Neural progenitor cell (in vitro differentiated cells): ENCODE results near the gene MINDY4. TPM values are rescaled to one million over a fixed set of nuclear protein-coding genes. Genes with fewer than 3 reads are reported as not detected.

Experiments
- DNase-seq: peaks from one replicate; pipeline ENCODE4 v3.0.0-alpha.2; 2016; ENCODE audit warnings: low spot score
- H2AFZ ChIP-seq: fragments of 200-600 bp; sonication (generic); replicated peaks from 2 replicates; pipeline ENCODE4 v1.6.1; 2016; ENCODE audit warnings: antibody characterized with exemption
- H3F3A ChIP-seq: fragments of 200-600 bp; sonication (generic); 2 replicates; pipeline ENCODE4 v1.6.1; 2016; ENCODE audit warnings: antibody characterized with exemption, low read depth
- H3K27ac ChIP-seq: fragments of 200-600 bp; sonication (generic); 2 replicates; pipeline ENCODE4 v1.5.1; 2016; ENCODE audit warnings: mild to moderate bottlenecking
- H3K27me3 ChIP-seq: fragments of 200-600 bp; sonication (generic); 2 replicates; pipeline ENCODE4 v1.6.1; 2016; ENCODE audit warnings: mild to moderate bottlenecking, moderate library complexity
- H3K36me3 ChIP-seq: fragments of 200-600 bp; sonication (generic); 2 replicates; pipeline ENCODE4 v1.5.1; 2016
- H3K4me1 ChIP-seq: fragments of 200-600 bp; sonication (generic); 2 replicates; pipeline ENCODE4 v1.6.1; 2016; ENCODE audit warnings: mixed run types
- H3K4me2 ChIP-seq: fragments of 200-600 bp; sonication (generic); 2 replicates; pipeline ENCODE4 v1.6.1; 2016
- H3K4me3 ChIP-seq: fragments of 200-600 bp; sonication (generic); 2 replicates; pipeline ENCODE4 v1.5.1; 2016
- H3K79me2 ChIP-seq: fragments of 200-600 bp; sonication (generic); 2 replicates; pipeline ENCODE4 v1.6.1; 2016; ENCODE audit warnings: low read depth
- H3K9ac ChIP-seq: fragments of 200-600 bp; sonication (generic); 2 replicates; pipeline ENCODE4 v1.6.1; 2016
- H3K9me3 ChIP-seq: fragments of 200-600 bp; sonication (generic); 2 replicates; pipeline ENCODE4 v1.5.1; 2016; ENCODE audit warnings: low read depth
- H4K20me1 ChIP-seq: fragments of 200-600 bp; sonication (generic); 2 replicates; pipeline ENCODE4 v1.6.1; 2016; ENCODE audit warnings: low read depth
- H3K27ac Mint-ChIP-seq: 3 replicates; pipeline ENCODE4 v1.8.0; 2021; ENCODE audit warnings: mixed read lengths
- H3K27me3 Mint-ChIP-seq: 2 replicates; pipeline ENCODE4 v1.8.0; 2022; ENCODE audit warnings: low read depth, mild to moderate bottlenecking, inconsistent platforms, moderate library complexity, mixed read lengths; ENCODE audit not compliant: insufficient read depth
- H3K36me3 Mint-ChIP-seq: 3 replicates; pipeline ENCODE4 v1.8.0; 2021; ENCODE audit warnings: mixed read lengths
- H3K4me1 Mint-ChIP-seq: 3 replicates; pipeline ENCODE4 v1.8.0; 2021; ENCODE audit warnings: mixed read lengths
- H3K4me3 Mint-ChIP-seq: 3 replicates; pipeline ENCODE4 v1.8.0; 2021; ENCODE audit warnings: mild to moderate bottlenecking, moderate library complexity, mixed read lengths
- H3K9me3 Mint-ChIP-seq: 3 replicates; pipeline ENCODE4 v1.8.0; 2020; ENCODE audit warnings: mixed read lengths
- EZH2 ChIP-seq: fragments of 200-600 bp; sonication (generic); IDR thresholded peaks from 2 replicates; pipeline ENCODE4 v1.6.1; 2017; ENCODE audit warnings: antibody characterized with exemption, mild to moderate bottlenecking, moderate library complexity
- EZH2phosphoT487 ChIP-seq: fragments of 200-600 bp; sonication (generic); IDR thresholded peaks from 2 replicates; pipeline ENCODE4 v1.6.1; 2017; ENCODE audit warnings: antibody characterized with exemption
- total RNA-seq: library from RNA; depleted of rRNA; stranded (reverse); fragments of >200 nt; gene quantifications from 2 replicates; pipeline ENCODE4 v1.2.3, GENCODE V29; 2015; ENCODE audit warnings: low replicate concordance
- TF ChIP-seq, protein P1 (sequence below): fragments of 200-600 bp; sonication (generic); IDR thresholded peaks from 2 replicates; pipeline ENCODE4 v1.5.1; 2017; ENCODE audit warnings: antibody characterized with exemption, mild to moderate bottlenecking

Gene MINDY4
- total RNA-seq, 1 donor from 2014 or later: 5.9 TPM

DNA sequence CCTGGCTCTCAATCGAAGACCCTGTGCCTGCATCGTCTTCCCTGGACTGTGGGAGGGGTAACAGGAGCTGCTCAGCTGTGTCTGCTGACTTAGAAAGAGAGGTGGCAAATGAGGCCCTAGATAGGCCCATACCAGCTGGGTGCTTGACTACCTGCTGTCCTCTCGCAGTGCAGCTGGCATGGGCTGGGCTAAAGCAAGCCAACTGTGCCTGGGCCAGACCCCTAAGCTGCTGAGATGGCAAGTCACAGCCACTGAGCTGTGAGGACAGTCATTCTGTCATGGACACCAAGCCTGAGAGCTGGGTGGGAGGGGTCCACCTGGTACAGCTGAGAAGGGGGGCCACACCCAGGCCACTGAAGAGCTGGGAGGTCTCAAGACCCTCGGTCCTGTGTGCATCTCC lies 94.6 kb downstream of the MINDY4 start:
- no peak overlapping the region for H3K27ac Mint-ChIP-seq
- Histone ChIP-seq H3F3A (no peaks in the 10 kb centered on the region), H2AFZ (no peak overlapping the region), H3K4me3 (no peak overlapping the region), H3K79me2 (no peaks in the 10 kb centered on the region), H3K9me3 (no peaks in the 10 kb centered on the region), H3K27me3 (no peaks in the 10 kb centered on the region), H3K4me1 (peaks cover 11% of the 10 kb centered on the region), H3K4me2 (no peak overlapping the region), H3K27ac (no peak overlapping the region), H3K9ac (no peak overlapping the region), H4K20me1 (no peaks in the 10 kb centered on the region), H3K36me3 (no peaks in the 10 kb centered on the region)
- no peak for DNase-seq
- H3K9me3 Mint-ChIP-seq: no peaks in the 10 kb centered on the region
- H3K27me3 Mint-ChIP-seq: peaks cover 5% of the 10 kb centered on the region
- H3K4me1 Mint-ChIP-seq: peaks cover 17% of the 10 kb centered on the region
- no peaks in the 10 kb centered on the region for H3K36me3 Mint-ChIP-seq
- no peak overlapping the region for H3K4me3 Mint-ChIP-seq
- TF ChIP-seq EZH2phosphoT487 (no peak), EZH2 (no peak)
- TF ChIP-seq, protein P1, sequence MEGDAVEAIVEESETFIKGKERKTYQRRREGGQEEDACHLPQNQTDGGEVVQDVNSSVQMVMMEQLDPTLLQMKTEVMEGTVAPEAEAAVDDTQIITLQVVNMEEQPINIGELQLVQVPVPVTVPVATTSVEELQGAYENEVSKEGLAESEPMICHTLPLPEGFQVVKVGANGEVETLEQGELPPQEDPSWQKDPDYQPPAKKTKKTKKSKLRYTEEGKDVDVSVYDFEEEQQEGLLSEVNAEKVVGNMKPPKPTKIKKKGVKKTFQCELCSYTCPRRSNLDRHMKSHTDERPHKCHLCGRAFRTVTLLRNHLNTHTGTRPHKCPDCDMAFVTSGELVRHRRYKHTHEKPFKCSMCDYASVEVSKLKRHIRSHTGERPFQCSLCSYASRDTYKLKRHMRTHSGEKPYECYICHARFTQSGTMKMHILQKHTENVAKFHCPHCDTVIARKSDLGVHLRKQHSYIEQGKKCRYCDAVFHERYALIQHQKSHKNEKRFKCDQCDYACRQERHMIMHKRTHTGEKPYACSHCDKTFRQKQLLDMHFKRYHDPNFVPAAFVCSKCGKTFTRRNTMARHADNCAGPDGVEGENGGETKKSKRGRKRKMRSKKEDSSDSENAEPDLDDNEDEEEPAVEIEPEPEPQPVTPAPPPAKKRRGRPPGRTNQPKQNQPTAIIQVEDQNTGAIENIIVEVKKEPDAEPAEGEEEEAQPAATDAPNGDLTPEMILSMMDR: no peak

DNA sequence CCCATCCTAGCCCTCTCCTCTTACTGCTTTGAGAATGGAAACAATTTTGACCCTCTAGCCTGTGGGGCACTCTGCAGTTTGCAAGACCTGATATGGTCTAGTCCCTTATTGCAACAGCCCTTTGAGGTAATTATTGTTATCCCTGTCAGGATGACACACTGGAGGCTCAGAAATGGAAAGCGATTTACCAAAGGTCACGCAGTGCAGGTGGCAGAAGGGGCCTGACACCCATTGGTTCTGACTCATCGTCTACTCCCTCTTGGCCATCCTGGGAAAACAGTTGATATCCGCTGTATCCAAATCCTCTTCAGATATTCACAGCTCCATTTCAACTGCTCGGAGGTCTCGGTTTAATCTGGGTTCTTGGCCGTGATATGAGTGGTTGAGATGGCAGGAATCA lies 95.7 kb downstream of the MINDY4 start:
- Mint-ChIP-seq H3K4me3 (no peak overlapping the region), H3K36me3 (no peaks in the 10 kb centered on the region), H3K4me1 (peaks cover 16% of the 10 kb centered on the region), H3K27me3 (peaks cover 5% of the 10 kb centered on the region), H3K9me3 (no peaks in the 10 kb centered on the region), H3K27ac (no peak overlapping the region)
- DNase-seq: no peak
- no peak overlapping the region for H3K4me3 ChIP-seq
- H3K9me3 ChIP-seq: no peaks in the 10 kb centered on the region
- H4K20me1 ChIP-seq: no peaks in the 10 kb centered on the region
- TF ChIP-seq EZH2phosphoT487 (no peak), EZH2 (no peak)
- TF ChIP-seq, protein P1: no peak
- H3K79me2 ChIP-seq: no peaks in the 10 kb centered on the region
- no peak overlapping the region for H3K4me2 ChIP-seq
- peaks cover 11% of the 10 kb centered on the region for H3K4me1 ChIP-seq
- H3K9ac ChIP-seq: no peak overlapping the region
- H2AFZ ChIP-seq: no peak overlapping the region
- no peaks in the 10 kb centered on the region for H3F3A ChIP-seq
- H3K27me3 ChIP-seq: no peaks in the 10 kb centered on the region
- H3K27ac ChIP-seq: no peak overlapping the region
- no peaks in the 10 kb centered on the region for H3K36me3 ChIP-seq

DNA sequence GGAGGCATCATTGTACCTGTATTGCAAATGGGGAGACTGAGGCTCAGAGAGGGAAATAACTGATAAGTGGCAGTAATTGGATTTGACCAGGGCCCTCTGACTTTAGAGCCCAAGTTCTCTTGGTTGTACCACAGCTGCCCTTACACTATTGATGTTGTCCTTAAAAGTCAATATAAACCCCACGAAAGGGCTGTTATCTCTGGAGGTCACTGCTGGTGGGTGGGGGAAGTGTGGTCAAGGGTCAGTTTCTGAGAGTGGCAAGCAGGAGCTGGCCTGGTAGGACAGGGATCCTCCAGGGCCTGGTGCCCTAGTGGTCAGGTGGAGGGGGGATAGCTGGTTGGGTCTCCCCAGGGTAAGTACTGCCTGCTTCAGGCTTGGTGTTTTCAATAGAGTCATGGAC lies 96.3 kb downstream of the MINDY4 start:
- Histone ChIP-seq H3K9ac (no peak overlapping the region), H3K4me1 (peaks cover 11% of the 10 kb centered on the region), H3K9me3 (no peaks in the 10 kb centered on the region), H3K36me3 (no peaks in the 10 kb centered on the region), H3K4me3 (no peak overlapping the region), H3K27me3 (no peaks in the 10 kb centered on the region), H2AFZ (no peak overlapping the region), H4K20me1 (no peaks in the 10 kb centered on the region), H3F3A (no peaks in the 10 kb centered on the region), H3K4me2 (no peak overlapping the region), H3K27ac (no peak overlapping the region), H3K79me2 (no peaks in the 10 kb centered on the region)
- Mint-ChIP-seq H3K36me3 (no peaks in the 10 kb centered on the region), H3K4me1 (peaks cover 16% of the 10 kb centered on the region), H3K27ac (no peak overlapping the region), H3K27me3 (peaks cover 5% of the 10 kb centered on the region), H3K4me3 (no peak overlapping the region), H3K9me3 (no peaks in the 10 kb centered on the region)
- DNase-seq: no peak
- TF ChIP-seq EZH2 (no peak), EZH2phosphoT487 (no peak)
- TF ChIP-seq, protein P1: no peak
